DND-41 (cell line): ENCODE measurements around the gene KIRREL3.

Experiments
- ATAC-seq: fragments of 200-7000 bp; cut with Tn5 transposase; 3 replicates; pipeline ENCODE4 v1.9.1; 2021; ENCODE audit warnings: low read depth; ENCODE audit not compliant: insufficient read depth
- DNase-seq: peaks from one replicate; pipeline ENCODE4 v3.0.0-alpha.2; 2020
- H2AFZ ChIP-seq: 2 replicates; pipeline ENCODE4 v1.6.0; 2012; ENCODE audit warnings: low read depth, low read length
- H3K27ac ChIP-seq: 2 replicates; pipeline ENCODE4 v1.5.1; 2012; ENCODE audit warnings: low read length, inconsistent platforms
- H3K27me3 ChIP-seq: fragments of 200-600 bp; sonication (generic); 2 replicates; pipeline ENCODE4 v1.6.0; 2012; ENCODE audit warnings: low read length, mild to moderate bottlenecking, inconsistent platforms; ENCODE audit not compliant: insufficient read depth, poor library complexity
- H3K36me3 ChIP-seq: 2 replicates; pipeline ENCODE4 v1.5.1; 2012; ENCODE audit warnings: low read length, inconsistent platforms; ENCODE audit not compliant: insufficient read depth
- H3K4me1 ChIP-seq: 2 replicates; pipeline ENCODE4 v1.5.1; 2012; ENCODE audit warnings: mild to moderate bottlenecking, low read length; ENCODE audit not compliant: insufficient read depth
- H3K4me2 ChIP-seq: 2 replicates; pipeline ENCODE4 v1.6.0; 2012; ENCODE audit warnings: mild to moderate bottlenecking, moderate library complexity, low read length, inconsistent platforms; ENCODE audit not compliant: insufficient read depth
- H3K4me3 ChIP-seq, 2 experiments: fragments of 200-600 bp in 1 of 2; shearing (Covaris generic) in 1 of 2; 2 replicates each; pipeline ENCODE4 v1.5.1; 2012 to 2016; ENCODE audit warnings: inconsistent platforms in 2 of 2, low read length in 2 of 2, mild to moderate bottlenecking in 2 of 2, low read depth in 1 of 2, moderate library complexity in 1 of 2
- H3K79me2 ChIP-seq: 2 replicates; pipeline ENCODE4 v1.6.0; 2012; ENCODE audit warnings: low read length, inconsistent platforms; ENCODE audit not compliant: insufficient read depth
- H3K9ac ChIP-seq: 2 replicates; pipeline ENCODE4 v1.6.0; 2012; ENCODE audit warnings: low read depth, mild to moderate bottlenecking, inconsistent platforms, low read length, moderate library complexity
- H3K9me3 ChIP-seq: 2 replicates; pipeline ENCODE4 v1.5.1; 2012; ENCODE audit warnings: low read length, moderate library complexity, mild to moderate bottlenecking, inconsistent platforms; ENCODE audit not compliant: insufficient read depth, severe bottlenecking
- H4K20me1 ChIP-seq: 2 replicates; pipeline ENCODE4 v1.6.0; 2012; ENCODE audit warnings: low read length; ENCODE audit not compliant: insufficient read depth
- CTCF ChIP-seq: IDR thresholded peaks from 2 replicates; pipeline ENCODE4 v1.5.1; 2012; ENCODE audit warnings: borderline replicate concordance, low read length, moderate library complexity, mild to moderate bottlenecking; ENCODE audit not compliant: poor library complexity, severe bottlenecking; ENCODE audit errors: extremely low read depth
- EZH2 ChIP-seq: IDR thresholded peaks from 3 replicates; pipeline ENCODE4 v1.6.1; 2012; ENCODE audit warnings: borderline replicate concordance, low read depth, mild to moderate bottlenecking, moderate library complexity, low read length, inconsistent platforms; ENCODE audit not compliant: severe bottlenecking

The KIRREL3 gene

GRCh38 chr11:126756855-126757254, 243.7 kb downstream of the KIRREL3 start:
- H3K79me2 ChIP-seq, result no peaks in the 10 kb centered on the region
- no peak overlapping the region for H3K27ac ChIP-seq
- no peaks in the 10 kb centered on the region for H4K20me1 ChIP-seq
- H2AFZ ChIP-seq, result no peak overlapping the region
- H3K36me3 ChIP-seq, result no peaks in the 10 kb centered on the region
- no peaks in the 10 kb centered on the region for H3K4me1 ChIP-seq
- ATAC-seq (no peak), DNase-seq (no peak)
- H3K4me2 ChIP-seq, result no peak overlapping the region
- H3K4me3 ChIP-seq, result no peak overlapping the region
- no peaks in the 10 kb centered on the region for H3K9me3 ChIP-seq
- no peak for TF ChIP-seq CTCF
- TF ChIP-seq EZH2, result no peak
- no peak overlapping the region for H3K9ac ChIP-seq
- peaks cover 24% of the 10 kb centered on the region for H3K27me3 ChIP-seq

- no peak overlapping the region for H3K4me3 ChIP-seq
- no peaks in the 10 kb centered on the region for H4K20me1 ChIP-seq
- no peaks in the 10 kb centered on the region for H3K36me3 ChIP-seq
- H2AFZ ChIP-seq, result no peak overlapping the region
- DNase-seq, result no peak
- H3K9me3 ChIP-seq, result no peaks in the 10 kb centered on the region
- no peak overlapping the region for H3K27ac ChIP-seq
- ATAC-seq, result no peak
- TF ChIP-seq EZH2 (no peak), CTCF (no peak)
- no peaks in the 10 kb centered on the region for H3K79me2 ChIP-seq
- H3K4me2 ChIP-seq, result no peak overlapping the region
- no peaks in the 10 kb centered on the region for H3K4me1 ChIP-seq
- no peak overlapping the region for H3K9ac ChIP-seq
- peaks cover 24% of the 10 kb centered on the region for H3K27me3 ChIP-seq
Observed at GRCh38 chr11:126756421-126756820, 244.1 kb downstream of the KIRREL3 start.

- Histone ChIP-seq H3K9ac (no peak overlapping the region), H3K27ac (no peak overlapping the region), H3K27me3 (peaks cover 22% of the 10 kb centered on the region), H3K36me3 (no peaks in the 10 kb centered on the region), H3K9me3 (no peaks in the 10 kb centered on the region), H3K4me3 (no peak overlapping the region), H3K79me2 (no peaks in the 10 kb centered on the region), H2AFZ (no peak overlapping the region), H3K4me2 (no peak overlapping the region), H3K4me1 (no peaks in the 10 kb centered on the region), H4K20me1 (no peaks in the 10 kb centered on the region)
- ATAC-seq, result no peak
- no peak for DNase-seq
- TF ChIP-seq EZH2 (no peak), CTCF (no peak)
Observed at GRCh38 chr11:126755526-126755925, 245.0 kb downstream of the KIRREL3 start.
